GM18507 (cell line): ENCODE results near the gene NDRG4.
"Not testable (repeated sequence)": the region's sequence is repeated elsewhere in the genome, so short reads cannot be mapped to it uniquely, and the experiment has no call there.

Experiments used
- DNase-seq: peaks from one replicate; pipeline ENCODE4 v3.0.0; 2011; ENCODE audit warnings: low read depth; ENCODE audit not compliant: insufficient read length; ENCODE audit errors: extremely low spot score
- FAIRE-seq: peaks from 2 replicates; lab custom pipeline; 2011; peaks lifted over from hg19 to GRCh38; lab: Jason Lieb, UNC

NDRG4 gene

GRCh38 chr16:58464916-58465731 lies 34.8 kb upstream of the NDRG4 start:
- DNase-seq (no peak), FAIRE-seq (no peak)

GRCh38 chr16:58465817-58466216 lies 34.1 kb upstream of the NDRG4 start:
- no peak for DNase-seq
- FAIRE-seq = no peak

DNA sequence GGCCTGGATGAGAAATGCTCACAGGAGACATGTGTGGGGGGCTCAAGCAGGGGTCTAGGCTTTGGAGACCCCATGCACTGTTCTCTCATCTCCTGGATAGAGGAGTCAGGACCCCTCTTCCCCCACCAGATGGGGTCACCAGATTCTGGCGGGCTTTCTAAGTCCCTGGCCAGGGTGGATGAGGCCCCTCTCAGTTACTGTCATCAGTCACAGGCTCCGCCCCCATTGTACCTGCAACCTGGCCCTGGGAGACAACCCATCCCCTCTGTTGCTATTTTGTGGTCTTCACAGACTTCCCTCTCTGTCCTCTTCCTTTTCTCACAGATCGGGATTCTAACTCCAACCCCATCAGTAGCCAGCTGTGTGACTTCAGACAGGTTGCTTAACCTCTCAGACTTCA lies 33.5 kb upstream of the NDRG4 start:
- no peak for FAIRE-seq
- DNase-seq = no peak

DNA sequence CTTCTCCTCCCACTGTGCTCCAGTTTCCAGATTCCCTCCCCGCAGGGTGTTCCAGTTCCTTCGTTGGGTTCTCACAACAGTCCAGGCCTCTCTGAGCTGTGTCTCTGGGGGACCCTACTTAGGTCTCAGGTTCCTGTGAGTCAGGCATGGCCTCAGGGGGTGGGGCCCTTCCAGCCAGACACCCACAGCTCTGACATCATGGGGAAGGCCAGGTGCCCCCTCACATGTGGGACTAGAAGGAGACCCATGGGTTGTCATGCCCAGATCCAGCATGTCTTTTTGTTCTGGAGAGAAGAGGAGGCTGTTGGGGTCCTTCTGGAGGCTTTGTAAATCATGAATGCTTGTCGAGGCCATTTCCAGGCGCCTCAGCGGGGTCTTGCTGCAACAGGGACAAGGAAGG lies 32.0 kb upstream of the NDRG4 start:
- FAIRE-seq = no peak

GRCh38 chr16:58471209-58471975 lies 28.6 kb upstream of the NDRG4 start:
- FAIRE-seq = no peak

More for the DNA sequence above, 32.0 kb upstream of the NDRG4 start:
- no peak for DNase-seq

GRCh38 chr16:58472266-58472665 lies 27.7 kb upstream of the NDRG4 start:
- FAIRE-seq = no peak
- DNase-seq = no peak

More at GRCh38 chr16:58471209-58471975, 28.6 kb upstream of the NDRG4 start:
- DNase-seq = no peak

DNA sequence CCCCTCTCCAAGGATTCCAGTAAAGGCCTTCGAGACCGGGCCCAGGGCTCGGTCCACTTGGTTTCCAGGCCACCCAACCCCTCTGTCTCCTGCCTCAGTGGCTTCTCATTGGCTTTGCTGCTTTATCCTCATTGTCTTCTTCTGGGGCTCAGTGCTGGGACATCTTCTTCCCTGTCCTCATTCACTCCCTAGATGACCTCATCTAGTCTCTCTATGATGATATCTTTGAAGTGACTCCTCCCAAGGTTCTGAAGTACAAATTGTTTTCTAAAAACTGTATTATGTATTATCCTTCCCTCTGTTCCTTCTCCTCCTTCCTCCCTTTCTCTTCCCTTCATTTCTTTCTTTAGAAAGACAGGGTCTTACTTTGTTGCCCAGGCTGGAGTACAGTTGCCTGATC lies 27.1 kb upstream of the NDRG4 start:
- no peak for FAIRE-seq

DNA sequence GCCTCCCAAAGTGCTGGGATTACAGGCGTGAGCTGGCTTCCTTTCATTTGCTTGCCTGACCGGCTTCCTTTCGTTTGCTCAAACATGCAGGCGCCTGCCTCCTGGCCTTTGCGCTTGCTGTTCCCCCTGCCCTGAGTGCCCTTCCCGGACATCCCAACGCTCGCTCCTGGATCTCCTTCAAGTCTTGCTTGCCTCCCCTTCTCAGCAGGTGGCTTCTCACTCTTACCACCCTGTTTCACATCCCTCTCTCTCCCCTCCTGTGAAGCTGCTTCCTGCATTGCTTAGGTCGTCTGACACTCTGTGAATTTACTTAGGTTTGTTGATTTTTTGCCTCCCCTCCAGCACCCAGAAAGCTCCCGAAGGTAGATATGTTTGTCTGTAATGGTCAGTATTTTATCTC lies 25.6 kb upstream of the NDRG4 start:
- no peak for DNase-seq
- FAIRE-seq = no peak

More for the DNA sequence above, 27.1 kb upstream of the NDRG4 start:
- DNase-seq = no peak

GRCh38 chr16:58475091-58475619 lies 24.8 kb upstream of the NDRG4 start:
- no peak for FAIRE-seq

GRCh38 chr16:58476791-58477190 lies 23.2 kb upstream of the NDRG4 start:
- DNase-seq = no peak
- FAIRE-seq = no peak

More at GRCh38 chr16:58475091-58475619, 24.8 kb upstream of the NDRG4 start:
- no peak for DNase-seq

GRCh38 chr16:58478427-58478826 lies 21.5 kb upstream of the NDRG4 start:
- no peak for FAIRE-seq
- DNase-seq = no peak

GRCh38 chr16:58481226-58481869 lies 18.6 kb upstream of the NDRG4 start:
- no peak for DNase-seq
- FAIRE-seq = no peak

DNA sequence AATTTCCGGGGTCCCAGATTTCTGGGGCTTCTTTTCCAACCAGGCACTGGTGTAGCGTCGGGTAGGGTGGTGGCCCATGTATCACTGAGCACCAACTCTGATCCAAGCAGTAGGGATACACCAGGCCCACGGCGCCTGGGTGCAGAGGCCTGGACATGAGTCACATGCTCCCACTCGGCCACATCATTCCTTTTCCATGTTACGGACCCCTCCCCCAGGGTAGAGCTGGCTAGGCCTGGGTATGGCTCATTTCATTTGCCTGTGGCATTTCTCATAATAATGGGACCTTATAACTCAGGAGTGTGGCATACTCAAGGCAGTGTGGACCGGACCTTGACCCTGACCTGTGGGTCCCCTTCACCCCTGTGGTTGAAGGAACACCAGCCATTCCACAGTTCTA lies 18.0 kb upstream of the NDRG4 start:
- FAIRE-seq (no peak), DNase-seq (no peak)

DNA sequence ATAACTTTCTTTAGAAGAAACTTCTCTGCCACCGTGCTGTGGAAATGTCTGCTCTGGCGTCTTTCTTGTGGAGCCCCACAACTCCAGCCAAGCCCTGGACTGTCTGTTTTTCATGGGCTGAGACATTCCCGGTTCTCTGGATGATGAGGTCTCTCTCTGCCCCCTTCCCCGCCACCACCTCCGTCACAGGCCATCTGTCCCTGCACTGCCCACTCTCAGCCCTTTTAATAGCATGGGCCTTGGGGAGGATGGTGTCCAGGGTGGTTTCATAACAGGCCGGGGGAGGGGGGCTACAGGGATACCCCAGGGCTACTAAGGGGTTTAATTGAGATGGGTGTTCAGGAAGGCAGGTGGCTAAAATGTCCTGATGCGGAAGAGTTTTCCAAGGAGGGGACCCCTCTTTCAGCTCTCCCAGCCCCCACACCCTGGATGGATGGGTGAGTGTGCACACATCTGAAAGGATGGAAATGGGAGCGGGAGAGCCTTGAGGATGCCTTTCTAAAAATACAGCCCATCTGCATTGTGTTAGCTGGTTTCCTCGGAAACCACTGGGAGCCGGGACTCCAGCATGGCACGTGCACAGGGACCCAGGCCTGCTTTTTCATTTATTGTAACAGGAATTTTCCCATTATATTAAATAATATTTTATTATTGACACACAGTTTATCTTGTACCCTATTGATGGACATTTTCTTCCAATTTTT lies 14.6 kb upstream of the NDRG4 start:
- no peak for DNase-seq
- FAIRE-seq = no peak

GRCh38 chr16:58487566-58488351 lies 12.2 kb upstream of the NDRG4 start:
- FAIRE-seq (peak; percentile 86), DNase-seq (peak; percentile 79)

DNA sequence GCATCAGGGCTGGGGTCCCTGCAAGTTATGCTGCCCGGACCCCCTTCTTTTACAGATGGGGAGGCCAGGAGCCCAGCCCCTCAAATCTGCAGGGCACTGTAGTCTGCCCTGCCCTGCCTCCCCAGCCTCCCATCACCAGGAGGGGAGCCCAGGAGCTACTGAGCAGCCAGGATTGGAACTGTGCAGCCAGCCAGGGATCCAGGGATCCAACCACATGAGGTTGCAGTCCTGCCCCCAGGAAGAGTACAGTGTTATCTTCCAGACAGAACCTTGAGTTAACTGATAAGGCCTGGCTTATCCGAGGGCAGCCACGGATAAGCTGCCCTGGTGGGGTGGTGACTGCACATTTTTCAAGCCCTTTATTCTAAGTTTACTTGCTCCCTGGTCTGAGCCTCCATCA lies 11.4 kb upstream of the NDRG4 start:
- no peak for DNase-seq
- no peak for FAIRE-seq

GRCh38 chr16:58490065-58490464 lies 9.9 kb upstream of the NDRG4 start:
- FAIRE-seq (no peak), DNase-seq (no peak)

DNA sequence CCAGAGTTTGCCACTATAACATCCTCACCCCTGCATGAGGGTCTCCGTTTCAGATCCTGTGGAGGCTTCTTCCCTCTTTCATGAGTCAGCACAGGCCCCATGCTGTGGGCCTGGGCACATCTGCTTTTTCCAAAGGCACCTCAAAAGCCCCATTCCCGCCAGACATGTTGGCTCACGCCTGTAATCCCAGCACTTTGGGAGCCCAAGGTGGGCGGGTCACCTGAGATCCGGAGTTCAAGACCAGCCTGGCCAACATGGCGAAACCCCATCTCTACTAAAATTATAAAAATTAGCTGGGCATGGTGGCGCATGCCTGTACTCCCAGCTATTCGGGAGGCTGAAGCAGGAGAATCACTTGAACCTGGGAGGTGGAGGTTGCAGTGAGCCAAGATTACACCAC lies 9.4 kb upstream of the NDRG4 start:
- FAIRE-seq = not testable (repeated sequence)

GRCh38 chr16:58492066-58492465 lies 7.9 kb upstream of the NDRG4 start:
- no peak for DNase-seq

More for the DNA sequence above, 9.4 kb upstream of the NDRG4 start:
- not testable (repeated sequence) for DNase-seq

More at GRCh38 chr16:58492066-58492465, 7.9 kb upstream of the NDRG4 start:
- no peak for FAIRE-seq
